T-helper 17 cell (primary cell): ENCODE measurements around the gene OR51B6. TPM values are rescaled to one million over a fixed set of nuclear protein-coding genes. Genes with fewer than 3 reads are reported as not detected.
"Not testable (repeated sequence)": the region's sequence is repeated elsewhere in the genome, so short reads cannot be mapped to it uniquely, and the experiment has no call there.

Source experiments
- ATAC-seq: fragments of 150-1000 bp; cut with Tn5 transposase; 2 replicates; pipeline ENCODE4 v1.10.0; 2021; ENCODE audit warnings: mild to moderate bottlenecking, moderate library complexity
- DNase-seq, 3 donors: peaks; one replicate each; pipeline versions ENCODE4 v3.0.0 to v3.0.0-alpha.2; 2020 to 2021
- H3K9me3 ChIP-seq: one replicate; pipeline ENCODE4 v1.7.0; 2013; ENCODE audit warnings: low read length, mild to moderate bottlenecking; ENCODE audit not compliant: control insufficient read depth, poor library complexity, severe bottlenecking
- H3K27ac Mint-ChIP-seq: one replicate; pipeline ENCODE4 v1.8.0; 2022; ENCODE audit warnings: mild to moderate bottlenecking, moderate library complexity, mixed read lengths
- H3K27me3 Mint-ChIP-seq: one replicate; pipeline ENCODE4 v1.8.0; 2022; ENCODE audit warnings: mixed read lengths
- H3K36me3 Mint-ChIP-seq: one replicate; pipeline ENCODE4 v1.8.0; 2022; ENCODE audit warnings: low read depth, mixed read lengths
- H3K4me1 Mint-ChIP-seq: one replicate; pipeline ENCODE4 v1.8.0; 2022; ENCODE audit warnings: mild to moderate bottlenecking, mixed read lengths
- H3K4me3 Mint-ChIP-seq: one replicate; pipeline ENCODE4 v1.8.0; 2022; ENCODE audit warnings: mild to moderate bottlenecking, moderate library complexity, mixed read lengths
- total RNA-seq, 4 donors: library from RNA in 2 of 4; stranded (reverse) in 2 of 4; gene quantifications; one replicate each; pipeline ENCODE4 v1.2.3 and lab custom pipeline; 2022 to 2026

OR51B6 gene
- total RNA-seq (not detected), total RNA-seq (lab: John Stamatoyannopoulos, UW) (0 reads per million in 2 donors)

DNA sequence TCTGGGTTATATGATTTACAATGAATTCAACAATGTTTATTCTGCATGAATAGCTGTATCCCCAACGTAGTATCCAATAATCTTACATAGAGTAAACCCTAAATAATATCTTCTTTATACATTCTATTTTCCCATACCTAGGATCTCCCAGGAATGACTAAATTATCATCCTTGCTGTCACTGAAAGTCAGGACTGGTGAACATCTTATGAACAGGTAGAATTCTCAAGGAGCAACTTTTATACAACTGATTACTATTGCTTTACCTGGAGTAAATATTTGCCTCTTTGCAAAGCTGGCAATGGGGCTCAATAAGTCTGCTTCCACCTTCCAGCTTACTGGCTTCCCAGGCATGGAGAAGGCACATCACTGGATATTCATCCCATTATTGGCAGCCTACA is at the start of gene OR51B6:
OR51B6 (plus strand) TSS at position 301 of the 400 bp plus-strand sequence; CDS start at position 301, 0 bp downstream.
- Mint-ChIP-seq H3K27ac (no peak within 1 kb of the TSS), H3K4me3 (no peak within 1 kb of the TSS), H3K27me3 (peaks cover 7% of the 10 kb centered on the region), H3K36me3 (no peaks in the 10 kb centered on the region), H3K4me1 (no peaks in the 10 kb centered on the region)
- ATAC-seq: no peak
- no peaks in the 10 kb centered on the region for H3K9me3 ChIP-seq
- DNase-seq: no peak

GRCh38 chr11:5301846-5302245 is 49.5 kb upstream of the OR51B6 start, which contains the start of gene OR51B4:
Gene OR51B4, minus strand, starts transcription at chr11:5301946. Its CDS starts 0 bp downstream, at chr11:5301946.
- H3K4me1 Mint-ChIP-seq: no peaks in the 10 kb centered on the region
- H3K36me3 Mint-ChIP-seq: no peaks in the 10 kb centered on the region
- no peak within 1 kb of the TSS for H3K27ac Mint-ChIP-seq
- DNase-seq (no peak), ATAC-seq (no peak)
- H3K9me3 ChIP-seq: no peaks in the 10 kb centered on the region
- no peak within 1 kb of the TSS for H3K4me3 Mint-ChIP-seq
- peaks cover 26% of the 10 kb centered on the region for H3K27me3 Mint-ChIP-seq

DNA sequence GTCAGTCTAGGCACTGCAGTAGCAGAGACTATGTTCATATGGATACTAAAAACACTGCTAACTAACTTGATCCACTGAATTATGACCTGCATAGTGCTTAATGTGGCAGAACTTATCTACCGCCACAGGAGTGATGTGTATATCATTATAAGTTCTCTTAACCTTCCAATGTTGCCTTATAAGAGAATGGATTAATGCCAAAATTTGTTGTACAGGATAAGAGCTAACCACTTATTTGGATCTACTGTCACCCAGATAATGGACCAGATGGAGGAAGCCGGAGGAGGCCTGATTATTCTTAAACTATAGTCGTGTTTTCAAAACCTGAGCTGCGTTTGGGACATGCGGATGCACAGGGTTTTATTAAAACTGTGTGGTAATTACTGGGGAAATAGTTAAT is 47.7 kb upstream of the OR51B6 start:
- no peaks in the 10 kb centered on the region for H3K4me1 Mint-ChIP-seq
- H3K36me3 Mint-ChIP-seq: no peaks in the 10 kb centered on the region
- H3K27ac Mint-ChIP-seq: no peak overlapping the region
- no peak for DNase-seq
- H3K4me3 Mint-ChIP-seq: no peak overlapping the region
- peaks cover 13% of the 10 kb centered on the region for H3K27me3 Mint-ChIP-seq
- no peak for ATAC-seq
- H3K9me3 ChIP-seq: no peaks in the 10 kb centered on the region

DNA sequence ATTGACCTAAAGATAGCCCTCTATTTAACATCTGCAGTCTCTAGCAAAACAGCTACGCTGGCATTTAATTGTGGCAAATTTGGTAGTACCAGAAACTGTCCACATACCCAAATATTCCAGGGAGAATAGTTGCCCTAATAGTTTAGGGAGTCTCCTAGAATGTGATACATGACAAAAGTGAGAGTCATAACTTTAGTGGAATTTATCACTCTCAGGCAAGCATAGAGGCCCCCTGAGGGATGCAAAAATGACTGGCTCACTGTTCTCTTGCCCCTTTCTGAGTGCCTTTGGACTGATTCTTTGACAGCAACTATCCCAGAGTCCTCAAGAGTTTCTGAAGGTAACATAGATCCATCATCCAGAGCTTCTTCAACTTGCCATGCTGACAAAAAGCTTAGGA is 47.3 kb upstream of the OR51B6 start:
- ATAC-seq: no peak
- no peak for DNase-seq
- peaks cover 11% of the 10 kb centered on the region for H3K27me3 Mint-ChIP-seq

DNA sequence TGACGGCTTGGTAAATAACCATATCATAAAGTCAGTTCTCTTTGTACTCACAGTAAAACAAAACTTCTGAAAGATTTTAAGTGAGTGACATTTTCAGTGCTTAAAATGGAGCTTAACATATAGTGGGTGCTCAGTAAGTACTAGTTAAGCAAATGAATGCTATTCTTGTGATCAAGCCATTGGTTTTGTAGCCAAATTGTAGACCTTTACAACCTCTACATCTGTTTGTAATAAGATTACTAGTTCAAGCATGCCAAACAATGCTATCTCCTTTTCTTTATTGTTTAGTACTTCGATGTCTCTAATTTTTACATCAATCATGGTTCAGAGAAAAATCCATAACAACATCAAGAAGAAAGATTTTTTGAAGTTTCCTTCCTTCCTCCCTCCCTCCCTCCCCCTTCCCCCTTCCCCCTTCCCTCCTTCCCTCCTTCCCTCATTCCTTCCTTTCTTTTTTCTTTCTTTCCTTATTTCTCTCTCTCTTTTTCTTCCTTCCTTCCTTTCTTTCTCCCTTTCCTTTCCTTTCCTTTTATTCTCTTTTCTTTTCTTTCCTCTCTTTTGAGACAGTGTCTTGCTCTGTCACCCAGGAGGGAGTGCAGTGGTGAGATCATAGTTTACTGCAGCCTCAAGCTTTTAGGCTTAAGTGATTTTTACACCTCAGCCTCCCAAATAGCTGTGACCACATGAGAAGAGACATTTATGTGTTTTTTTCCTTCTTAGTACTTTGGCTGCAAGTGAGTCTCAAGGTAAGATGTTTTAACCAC is 43.9 kb upstream of the OR51B6 start:
- ATAC-seq: no peak
- no peaks in the 10 kb centered on the region for H3K9me3 ChIP-seq
- no peak for DNase-seq
- Mint-ChIP-seq H3K27ac (no peak overlapping the region), H3K36me3 (no peaks in the 10 kb centered on the region), H3K27me3 (no peaks in the 10 kb centered on the region), H3K4me1 (no peaks in the 10 kb centered on the region), H3K4me3 (no peak overlapping the region)

More for the DNA sequence above, 47.3 kb upstream of the OR51B6 start:
- H3K27ac Mint-ChIP-seq: no peak overlapping the region
- H3K4me1 Mint-ChIP-seq: no peaks in the 10 kb centered on the region
- no peaks in the 10 kb centered on the region for H3K36me3 Mint-ChIP-seq
- no peak overlapping the region for H3K4me3 Mint-ChIP-seq
- H3K9me3 ChIP-seq: no peaks in the 10 kb centered on the region

DNA sequence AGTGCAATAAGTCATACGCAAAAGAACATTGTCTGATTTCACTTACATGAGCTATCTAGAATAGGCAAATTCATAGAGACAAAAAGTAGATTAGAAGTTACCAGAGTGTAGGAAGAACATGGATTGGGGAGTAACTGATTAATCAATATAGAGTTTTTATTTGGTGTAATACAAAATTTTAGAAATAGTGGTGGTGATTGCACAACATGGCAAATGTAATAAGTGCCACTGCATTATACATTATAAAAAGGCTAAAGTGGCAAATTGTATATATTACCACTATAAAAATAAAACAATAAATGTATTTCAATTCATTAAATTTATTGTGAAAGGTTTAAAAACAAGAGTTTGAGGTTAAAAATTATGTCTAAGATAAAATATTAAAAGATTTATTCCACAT is 40.9 kb upstream of the OR51B6 start:
- Mint-ChIP-seq H3K27me3 (no peaks in the 10 kb centered on the region), H3K4me3 (no peak overlapping the region), H3K4me1 (no peaks in the 10 kb centered on the region), H3K27ac (no peak overlapping the region), H3K36me3 (no peaks in the 10 kb centered on the region)
- H3K9me3 ChIP-seq: no peaks in the 10 kb centered on the region
- ATAC-seq (no peak), DNase-seq (no peak)

DNA sequence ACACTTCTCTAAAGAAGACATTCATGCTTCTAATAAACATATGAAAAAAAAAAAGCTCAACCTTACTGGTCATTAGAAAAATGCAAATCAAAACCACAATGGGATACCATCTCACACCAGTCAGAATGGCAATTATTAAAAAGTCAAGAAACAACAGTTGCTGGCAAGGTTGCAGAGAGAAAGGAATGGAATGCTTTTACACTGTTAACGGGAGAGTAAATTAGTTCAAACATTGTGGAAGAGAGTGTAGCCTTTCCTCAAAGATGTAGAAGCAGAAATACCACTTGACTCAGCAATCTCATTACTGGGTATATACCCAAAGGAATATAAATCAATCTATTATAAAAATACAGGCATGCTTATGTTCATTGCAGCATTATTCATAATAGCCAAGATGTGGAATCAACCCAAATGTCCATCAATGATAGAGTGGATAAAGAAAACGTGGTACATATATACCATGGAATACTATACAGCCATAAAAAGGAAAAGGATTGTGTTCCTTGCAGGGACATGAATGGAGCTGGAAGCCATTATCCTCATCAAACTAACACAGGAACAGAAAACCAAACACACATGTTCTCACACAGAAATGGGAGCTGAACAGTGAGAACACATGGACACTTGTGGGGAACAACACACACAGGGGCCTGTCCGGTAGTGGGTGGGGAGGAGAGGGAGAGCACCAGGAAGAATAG is 37.8 kb upstream of the OR51B6 start:
- H3K36me3 Mint-ChIP-seq, H3K9me3 ChIP-seq, H3K4me3 Mint-ChIP-seq, H3K27me3 Mint-ChIP-seq, DNase-seq, H3K27ac Mint-ChIP-seq, ATAC-seq, H3K4me1 Mint-ChIP-seq: not testable (repeated sequence)

- Mint-ChIP-seq H3K4me3 (no peak overlapping the region), H3K27me3 (no peaks in the 10 kb centered on the region), H3K27ac (no peak overlapping the region), H3K36me3 (no peaks in the 10 kb centered on the region), H3K4me1 (no peaks in the 10 kb centered on the region)
- no peaks in the 10 kb centered on the region for H3K9me3 ChIP-seq
- ATAC-seq (no peak), DNase-seq (no peak)
These were observed 34.0 kb upstream of the OR51B6 start for GRCh38 chr11:5317292-5317691.

- no peaks in the 10 kb centered on the region for H3K36me3 Mint-ChIP-seq
- no peaks in the 10 kb centered on the region for H3K4me1 Mint-ChIP-seq
- H3K27me3 Mint-ChIP-seq: peaks cover 5% of the 10 kb centered on the region
- no peaks in the 10 kb centered on the region for H3K9me3 ChIP-seq
- no peak for DNase-seq
- H3K27ac Mint-ChIP-seq: no peak within 1 kb of the TSS
- no peak for ATAC-seq
- no peak within 1 kb of the TSS for H3K4me3 Mint-ChIP-seq
These were observed 27.1 kb upstream of the OR51B6 start, which contains the start of gene OR51B2 for GRCh38 chr11:5324197-5324596. Gene OR51B2, minus strand, starts transcription at chr11:5324297. Its CDS starts 0 bp downstream, at chr11:5324297.

GRCh38 chr11:5335170-5335569 is 16.1 kb upstream of the OR51B6 start:
- ATAC-seq (no peak), DNase-seq (no peak)
- H3K4me3 Mint-ChIP-seq: no peak overlapping the region
- no peaks in the 10 kb centered on the region for H3K4me1 Mint-ChIP-seq
- no peaks in the 10 kb centered on the region for H3K36me3 Mint-ChIP-seq
- H3K27ac Mint-ChIP-seq: no peak overlapping the region
- no peaks in the 10 kb centered on the region for H3K9me3 ChIP-seq
- peaks cover 23% of the 10 kb centered on the region for H3K27me3 Mint-ChIP-seq

DNA sequence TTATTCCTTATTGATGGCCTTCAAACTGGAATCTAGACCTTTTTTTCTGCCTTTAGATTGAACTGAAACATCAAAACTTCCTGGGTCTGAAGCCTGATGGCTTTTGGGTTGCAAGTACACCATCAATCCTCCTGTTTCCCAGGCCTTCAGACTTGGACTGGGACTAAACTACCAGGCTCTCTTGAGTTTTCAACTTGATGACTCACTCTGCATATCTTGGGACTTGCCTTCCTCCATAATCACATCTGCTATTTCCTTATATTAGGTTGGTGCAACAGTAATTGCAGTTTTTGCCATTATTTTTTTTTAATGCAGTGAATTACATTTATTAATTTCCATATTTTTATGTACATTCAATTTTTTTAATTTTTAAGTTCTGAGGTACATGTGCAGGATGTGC is 15.0 kb upstream of the OR51B6 start:
- Mint-ChIP-seq H3K4me1 (no peaks in the 10 kb centered on the region), H3K27ac (no peak overlapping the region), H3K27me3 (peaks cover 21% of the 10 kb centered on the region), H3K36me3 (no peaks in the 10 kb centered on the region), H3K4me3 (no peak overlapping the region)
- no peak for ATAC-seq
- no peak for DNase-seq
- H3K9me3 ChIP-seq: no peaks in the 10 kb centered on the region

- not testable (repeated sequence) for ATAC-seq, DNase-seq, H3K9me3 ChIP-seq, H3K27ac Mint-ChIP-seq, H3K4me3 Mint-ChIP-seq, H3K36me3 Mint-ChIP-seq, H3K4me1 Mint-ChIP-seq
- H3K27me3 Mint-ChIP-seq: peaks cover 21% of the 10 kb centered on the region
These were observed 14.1 kb upstream of the OR51B6 start for GRCh38 chr11:5337253-5337652.

GRCh38 chr11:5339771-5340322 is 11.5 kb upstream of the OR51B6 start:
- H3K9me3 ChIP-seq: no peaks in the 10 kb centered on the region
- H3K27me3 Mint-ChIP-seq: peaks cover 21% of the 10 kb centered on the region
- H3K4me3 Mint-ChIP-seq: no peak overlapping the region
- H3K27ac Mint-ChIP-seq: no peak overlapping the region
- no peak for ATAC-seq
- no peaks in the 10 kb centered on the region for H3K4me1 Mint-ChIP-seq
- no peaks in the 10 kb centered on the region for H3K36me3 Mint-ChIP-seq
- no peak for DNase-seq
